ENCODE results near the gene RHOG.

RHOG gene

DNA sequence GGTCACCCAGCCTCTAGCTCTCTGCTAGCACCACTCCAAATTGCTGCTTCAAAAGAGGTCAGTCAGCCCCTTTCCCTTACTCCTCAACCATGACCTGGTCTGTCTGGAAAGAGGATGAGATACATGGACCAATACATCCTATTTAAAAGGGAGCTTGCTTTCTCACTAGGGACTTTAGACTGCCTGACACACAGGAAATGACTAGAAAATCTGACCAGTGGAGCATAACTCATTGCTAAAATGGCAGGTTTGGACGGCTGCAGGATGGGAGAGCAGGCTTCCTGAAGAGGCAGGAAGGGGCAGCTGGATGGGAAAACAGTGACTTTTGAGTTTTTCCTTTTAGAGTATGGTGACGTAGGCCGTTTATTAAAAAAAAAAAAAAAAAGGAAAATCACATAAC is 40.0 kb upstream of the RHOG start:
- no peaks in the 10 kb centered on the region for H3K27me3 ChIP-seq (replicated peaks)
- H3K27ac ChIP-seq = no peak overlapping the region
- in situ Hi-C loops (cut with HindIII; ENCODE audit: low pct_ligation_motif_present, low sequenced_read_pairs) = no loop called here
- H3K36me3 ChIP-seq (replicated peaks) = no peaks in the 10 kb centered on the region
- DNase-seq = peak; percentile 15
- TF ChIP-seq, protein P1, sequence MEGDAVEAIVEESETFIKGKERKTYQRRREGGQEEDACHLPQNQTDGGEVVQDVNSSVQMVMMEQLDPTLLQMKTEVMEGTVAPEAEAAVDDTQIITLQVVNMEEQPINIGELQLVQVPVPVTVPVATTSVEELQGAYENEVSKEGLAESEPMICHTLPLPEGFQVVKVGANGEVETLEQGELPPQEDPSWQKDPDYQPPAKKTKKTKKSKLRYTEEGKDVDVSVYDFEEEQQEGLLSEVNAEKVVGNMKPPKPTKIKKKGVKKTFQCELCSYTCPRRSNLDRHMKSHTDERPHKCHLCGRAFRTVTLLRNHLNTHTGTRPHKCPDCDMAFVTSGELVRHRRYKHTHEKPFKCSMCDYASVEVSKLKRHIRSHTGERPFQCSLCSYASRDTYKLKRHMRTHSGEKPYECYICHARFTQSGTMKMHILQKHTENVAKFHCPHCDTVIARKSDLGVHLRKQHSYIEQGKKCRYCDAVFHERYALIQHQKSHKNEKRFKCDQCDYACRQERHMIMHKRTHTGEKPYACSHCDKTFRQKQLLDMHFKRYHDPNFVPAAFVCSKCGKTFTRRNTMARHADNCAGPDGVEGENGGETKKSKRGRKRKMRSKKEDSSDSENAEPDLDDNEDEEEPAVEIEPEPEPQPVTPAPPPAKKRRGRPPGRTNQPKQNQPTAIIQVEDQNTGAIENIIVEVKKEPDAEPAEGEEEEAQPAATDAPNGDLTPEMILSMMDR (IDR thresholded peaks at IDR 0.05; ENCODE audit: low read depth, low read length, missing control alignments) = no peak
- no peak overlapping the region for H3K4me3 ChIP-seq (ENCODE audit: low read depth, low read length)

DNA sequence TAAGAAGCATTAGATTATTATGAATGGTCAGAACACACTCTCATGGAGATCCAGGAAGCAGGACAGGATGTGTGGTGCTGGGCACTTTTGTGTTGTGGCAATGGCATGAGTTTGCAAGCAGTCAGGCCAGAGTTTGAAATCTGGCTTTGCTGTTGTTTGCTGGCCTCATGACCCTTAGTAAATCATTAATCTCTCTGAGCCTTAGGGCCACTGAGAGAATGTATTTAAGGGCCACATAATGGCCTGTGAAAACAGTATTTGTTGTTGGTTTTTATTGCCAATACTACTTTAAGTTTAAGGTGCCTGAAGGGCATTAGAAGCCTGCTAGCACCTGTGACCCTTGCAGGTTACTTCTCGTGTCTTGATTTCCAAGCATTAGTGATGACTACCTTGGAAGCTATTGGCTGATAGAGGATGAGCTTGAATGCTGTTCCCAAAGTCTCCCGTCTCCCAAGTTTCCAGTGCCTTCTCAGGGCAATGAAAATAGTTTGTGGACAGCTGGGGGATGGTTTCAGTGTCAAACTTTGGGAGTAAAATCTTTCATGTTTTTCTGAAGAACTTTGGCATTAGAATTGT is 39.3 kb upstream of the RHOG start:
- no peak for DNase-seq
- no peaks in the 10 kb centered on the region for H3K36me3 ChIP-seq (replicated peaks)
- no peak overlapping the region for H3K4me3 ChIP-seq (ENCODE audit: low read depth, low read length)
- in situ Hi-C loops (cut with HindIII; ENCODE audit: low pct_ligation_motif_present, low sequenced_read_pairs) = no loop called here
- TF ChIP-seq, protein P1 (IDR thresholded peaks at IDR 0.05; ENCODE audit: low read depth, low read length, missing control alignments) = no peak
- no peaks in the 10 kb centered on the region for H3K27me3 ChIP-seq (replicated peaks)
- no peak overlapping the region for H3K27ac ChIP-seq

DNA sequence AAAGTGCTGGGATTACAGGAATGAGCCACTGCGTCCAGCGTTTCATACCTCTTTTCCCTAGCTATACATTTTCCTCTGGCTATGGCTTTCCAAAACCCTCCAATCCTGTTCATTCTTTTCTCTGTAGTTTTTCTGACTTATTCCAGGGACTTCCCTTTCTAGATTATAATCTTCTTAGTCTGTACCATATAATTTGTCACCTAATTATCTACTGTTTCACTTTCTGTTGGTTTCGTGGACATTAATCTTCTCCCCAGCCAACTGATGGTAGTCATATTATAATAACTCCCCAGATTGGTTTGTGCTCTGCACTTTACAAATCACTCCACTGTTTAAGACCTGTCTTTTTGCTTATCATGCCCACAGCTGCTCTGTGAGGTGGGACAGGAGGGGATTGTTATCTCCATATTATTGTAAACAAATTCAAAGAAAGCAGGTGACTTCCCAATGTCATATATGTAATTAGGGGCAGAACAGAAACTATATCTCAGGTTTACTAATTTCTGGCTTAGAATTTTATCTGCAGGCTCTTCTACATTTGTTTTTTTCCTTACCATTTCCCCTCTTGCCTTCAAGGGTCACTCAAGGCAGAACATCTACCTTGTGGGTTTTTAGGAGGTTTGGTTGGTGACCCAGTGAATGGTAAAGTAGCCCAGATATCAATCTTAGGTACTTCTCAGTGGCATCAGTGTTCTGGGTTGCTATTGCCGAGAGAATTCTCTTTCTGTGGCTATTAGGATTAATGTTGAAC is 38.6 kb upstream of the RHOG start:
- H3K27me3 ChIP-seq (replicated peaks) = no peaks in the 10 kb centered on the region
- no peak overlapping the region for H3K27ac ChIP-seq
- no peak for DNase-seq
- TF ChIP-seq, protein P1 (IDR thresholded peaks at IDR 0.05; ENCODE audit: low read depth, low read length, missing control alignments) = no peak
- in situ Hi-C loops (cut with HindIII; ENCODE audit: low pct_ligation_motif_present, low sequenced_read_pairs) = no loop called here
- H3K36me3 ChIP-seq (replicated peaks) = no peaks in the 10 kb centered on the region
- no peak overlapping the region for H3K4me3 ChIP-seq (ENCODE audit: low read depth, low read length)

DNA sequence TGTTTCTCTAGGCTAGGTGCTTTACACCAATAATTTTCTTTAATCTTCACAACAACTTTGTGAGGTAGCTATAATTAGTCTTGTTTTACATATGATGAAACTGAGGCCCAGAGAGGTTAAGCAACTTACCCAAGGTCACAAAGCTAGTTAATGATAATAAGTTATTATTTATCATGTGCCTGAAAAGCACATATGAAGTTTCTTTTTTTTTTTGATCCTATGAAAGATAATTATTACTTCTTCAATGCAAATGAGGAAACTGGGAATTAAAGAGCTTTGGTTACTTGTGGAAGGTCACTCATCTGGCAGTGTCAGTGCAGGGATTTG is 37.5 kb upstream of the RHOG start:
- in situ Hi-C loops (cut with HindIII; ENCODE audit: low pct_ligation_motif_present, low sequenced_read_pairs) = no loop called here
- Histone ChIP-seq H3K36me3 (replicated peaks) (no peaks in the 10 kb centered on the region), H3K4me3 (ENCODE audit: low read depth, low read length) (no peak overlapping the region), H3K27ac (no peak overlapping the region), H3K27me3 (replicated peaks) (no peaks in the 10 kb centered on the region)
- TF ChIP-seq, protein P1 (IDR thresholded peaks at IDR 0.05; ENCODE audit: low read depth, low read length, missing control alignments) = no peak
- DNase-seq = no peak

DNA sequence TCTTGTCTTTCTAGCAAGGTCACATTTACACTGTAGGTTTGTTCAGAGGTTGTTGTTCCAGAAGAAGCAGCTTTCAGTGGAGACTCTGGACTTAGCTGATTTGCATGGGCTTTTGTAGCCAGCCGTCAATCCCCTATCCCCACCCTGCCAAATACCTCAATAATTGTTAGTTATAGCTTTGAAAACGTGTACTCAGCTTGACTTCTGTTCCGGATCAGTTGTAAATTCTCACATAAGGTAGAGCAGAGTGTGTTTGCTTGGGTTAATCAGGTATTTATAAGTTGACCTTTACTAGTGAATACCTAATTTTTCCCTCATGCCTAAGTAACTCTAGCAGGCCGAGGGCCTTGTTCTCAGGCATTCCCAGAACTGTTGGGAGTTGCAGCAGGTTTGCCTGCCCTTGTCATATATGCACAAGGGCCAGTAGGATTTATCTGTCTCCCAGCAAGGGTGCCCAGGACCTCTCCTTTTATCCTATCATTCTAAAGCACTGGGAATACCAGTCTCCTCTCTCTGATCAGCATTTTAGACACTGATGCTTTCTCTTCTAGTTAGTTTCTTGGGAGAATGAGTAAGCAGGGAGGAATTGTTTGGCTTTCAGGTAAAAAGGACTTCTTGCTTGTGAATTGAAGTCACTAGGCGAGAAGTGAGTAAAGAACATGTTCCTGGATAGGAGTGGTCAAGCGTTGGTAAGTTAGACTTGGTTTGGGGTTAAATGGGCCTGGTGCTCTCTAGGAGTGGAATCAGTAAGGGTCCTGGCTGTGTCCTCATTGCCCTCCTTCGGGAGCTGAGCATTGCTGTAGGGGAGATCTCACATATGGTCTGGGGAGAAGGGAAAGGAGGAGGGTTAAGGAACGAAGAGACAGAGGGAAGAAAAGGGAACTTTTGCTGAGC is 36.9 kb upstream of the RHOG start:
- Histone ChIP-seq H3K4me3 (ENCODE audit: low read depth, low read length) (no peak overlapping the region), H3K27me3 (replicated peaks) (no peaks in the 10 kb centered on the region), H3K36me3 (replicated peaks) (no peaks in the 10 kb centered on the region), H3K27ac (no peak overlapping the region)
- DNase-seq = no peak
- in situ Hi-C loops (cut with HindIII; ENCODE audit: low pct_ligation_motif_present, low sequenced_read_pairs) = no loop called here
- TF ChIP-seq, protein P1 (IDR thresholded peaks at IDR 0.05; ENCODE audit: low read depth, low read length, missing control alignments) = no peak
